Activated CD8-positive, alpha-beta T cell treated with anti-CD3 and anti-CD28 coated beads for 36 hours (primary cell): ENCODE measurements around the gene TFR2. TPM values are rescaled to one million over a fixed set of nuclear protein-coding genes. Genes with fewer than 3 reads are reported as not detected.

Experiments used
- ATAC-seq: fragments of 200-7000 bp; cut with Tn5 transposase; one replicate; pipeline ENCODE4 v1.10.0; 2021; ENCODE audit warnings: mild to moderate bottlenecking, moderate library complexity
- CTCF ChIA-PET: fragments of 350-600 bp; sonication (Branson Sonifier 250); formaldehyde crosslinking; loops from one replicate; lab custom pipeline; 2021; ENCODE audit warnings: antibody characterized with exemption; lab: Charles Lee
- POLR2A ChIA-PET: fragments of 350-600 bp; sonication (Branson Sonifier 250); formaldehyde crosslinking; loops from one replicate; lab custom pipeline; 2021; ENCODE audit warnings: antibody characterized with exemption; lab: Charles Lee
- DNase-seq: peaks from one replicate; pipeline ENCODE4 v3.0.0-alpha.2; 2020
- H3K27ac Mint-ChIP-seq: one replicate; pipeline ENCODE4 v1.8.0; 2021; ENCODE audit warnings: mild to moderate bottlenecking, mixed read lengths
- H3K27me3 Mint-ChIP-seq: one replicate; pipeline ENCODE4 v1.8.0; 2021; ENCODE audit warnings: mixed read lengths
- H3K36me3 Mint-ChIP-seq: one replicate; pipeline ENCODE4 v1.8.0; 2021; ENCODE audit warnings: low read depth, mixed read lengths
- H3K4me1 Mint-ChIP-seq: one replicate; pipeline ENCODE4 v1.8.0; 2021; ENCODE audit warnings: low read depth, mixed read lengths
- H3K4me3 Mint-ChIP-seq: one replicate; pipeline ENCODE4 v1.8.0; 2021; ENCODE audit warnings: mild to moderate bottlenecking, moderate library complexity, mixed read lengths
- H3K9me3 Mint-ChIP-seq: one replicate; pipeline ENCODE4 v1.8.0; 2021; ENCODE audit warnings: mixed read lengths
- CTCF ChIP-seq: fragments of 200-600 bp; IDR thresholded peaks from one replicate; pipeline ENCODE4 v1.8.0; 2022; ENCODE audit warnings: antibody characterized with exemption, mild to moderate bottlenecking
- intact Hi-C: fragments of 100-400 bp; cut with micrococcal nuclease; formaldehyde crosslinking; loops from one replicate; pipeline ENCODE4 v1.10.0; 2022
- total RNA-seq, 2 experiments: library from RNA; stranded (reverse); gene quantifications; one replicate each; pipeline ENCODE4 v1.2.3, GENCODE V29; 2021

Gene TFR2
- total RNA-seq, 2 experiments from 2014 or later: 11.3 to 11.9 TPM

GRCh38 chr7:100612730-100613390, 28.5 kb downstream of the TFR2 start:
- Mint-ChIP-seq H3K36me3 (peaks cover 2% of the 10 kb centered on the region), H3K4me3 (peak overlapping the region; percentile 88), H3K27me3 (no peaks in the 10 kb centered on the region), H3K9me3 (no peaks in the 10 kb centered on the region), H3K27ac (no peak overlapping the region), H3K4me1 (peaks cover 9% of the 10 kb centered on the region)
- ATAC-seq: no peak
- POLR2A ChIA-PET: interaction anchor here (0.8 to 2.4 kb wide), 13 partner anchors 9 to 598 kb away, joined by 3 to 5 read pairs (median 4); partner anchors contain the start of genes FBXO24, LRCH4, MEPCE and UFSP1
- TF ChIP-seq CTCF: no peak
- intact Hi-C loops: no loop called here
- peak; percentile 53 for DNase-seq
- CTCF ChIA-PET: interaction anchor here (0.8 to 4.9 kb wide), 19 partner anchors 8 to 239 kb away, joined by 3 to 36 read pairs (median 4); partner anchors contain the start of genes FBXO24, LRCH4, POP7 and SLC12A9

GRCh38 chr7:100611983-100612729, 29.2 kb downstream of the TFR2 start, which contains the start of gene MOSPD3:
TSS of gene MOSPD3 (plus strand) at chr7:100612540. CDS start at chr7:100612792, 252 bp downstream.
- no peaks in the 10 kb centered on the region for H3K27me3 Mint-ChIP-seq
- H3K4me1 Mint-ChIP-seq: peaks cover 9% of the 10 kb centered on the region
- peaks cover 2% of the 10 kb centered on the region for H3K36me3 Mint-ChIP-seq
- POLR2A ChIA-PET: interaction anchor here (0.7 to 2.4 kb wide), 12 partner anchors 9 to 278 kb away, joined by 3 to 5 read pairs (median 4); partner anchors contain the start of genes FBXO24, LRCH4, MEPCE and UFSP1
- H3K4me3 Mint-ChIP-seq: peak within 1 kb of the TSS; percentile 88
- peak; percentile 99 for DNase-seq
- peak within 1 kb of the TSS; percentile 100 for H3K27ac Mint-ChIP-seq
- CTCF ChIA-PET: interaction anchor here (0.8 to 4.9 kb wide), 18 partner anchors 9 to 240 kb away, joined by 3 to 36 read pairs (median 4); partner anchors contain the start of genes FBXO24, LRCH4, POP7 and SLC12A9
- H3K9me3 Mint-ChIP-seq: no peaks in the 10 kb centered on the region
- TF ChIP-seq CTCF: no peak
- ATAC-seq: peak; percentile 94
- intact Hi-C loops: no loop called here

GRCh38 chr7:100609958-100610357, 31.4 kb downstream of the TFR2 start:
- Mint-ChIP-seq H3K27me3 (peaks cover 3% of the 10 kb centered on the region), H3K4me1 (peaks cover 19% of the 10 kb centered on the region), H3K36me3 (peaks cover 2% of the 10 kb centered on the region), H3K4me3 (no peak overlapping the region), H3K9me3 (no peaks in the 10 kb centered on the region), H3K27ac (no peak overlapping the region)
- TF ChIP-seq CTCF: no peak
- POLR2A ChIA-PET: no interaction called here
- DNase-seq: no peak
- intact Hi-C loops: loop anchor here (10.0 kb wide), 1 partner anchor 65 kb away; the partner anchor contains the start of gene GNB2
- CTCF ChIA-PET: interaction anchor here (4.9 kb wide), 1 partner anchor 81 kb away, joined by 36 read pairs; no protein-coding TSS in a partner anchor
- ATAC-seq: no peak

- peaks cover 3% of the 10 kb centered on the region for H3K27me3 Mint-ChIP-seq
- no peaks in the 10 kb centered on the region for H3K36me3 Mint-ChIP-seq
- H3K4me3 Mint-ChIP-seq: no peak overlapping the region
- POLR2A ChIA-PET: interaction anchor here (0.9 to 1.7 kb wide), 4 partner anchors 20 to 142 kb away, joined by 3 to 4 read pairs (median 3); partner anchors contain the start of genes FBXO24, LRCH4 and POP7
- intact Hi-C loops: loop anchor here (10.0 kb wide), 1 partner anchor 68 kb away; the partner anchor contains the start of gene GNB2
- CTCF ChIA-PET: interaction anchor here (0.6 to 3.8 kb wide), 3 partner anchors 44 to 98 kb away, joined by 3 to 14 read pairs (median 13); partner anchors contain the start of gene POP7
- no peak for TF ChIP-seq CTCF
- DNase-seq: no peak
- no peak for ATAC-seq
- no peak overlapping the region for H3K27ac Mint-ChIP-seq
- peaks cover 21% of the 10 kb centered on the region for H3K4me1 Mint-ChIP-seq
- H3K9me3 Mint-ChIP-seq: no peaks in the 10 kb centered on the region
Measured at GRCh38 chr7:100607111-100607510, 34.2 kb downstream of the TFR2 start.
